Erythroblast (primary cell): ENCODE results near the gene TEAD2.
A peak's percentile ranks its signal among the peaks of the same experiment; 100 is the strongest.
"Not testable (repeated sequence)": the region's sequence is repeated elsewhere in the genome, so short reads cannot be mapped to it uniquely, and the experiment has no call there.

ENCODE experiments used
- DNase-seq, 2 experiments: peaks; one replicate each; lab custom pipeline; 2025; lab: John Stamatoyannopoulos, UW
- GATA1 ChIP-seq: IDR thresholded peaks from 2 replicates; pipeline ENCODE4 v1.6.1; 2011; ENCODE audit warnings: low read depth, mild to moderate bottlenecking, control low read depth, low read length, moderate library complexity
- POLR2A ChIP-seq: IDR thresholded peaks from 2 replicates; pipeline ENCODE4 v1.6.1; 2011; ENCODE audit warnings: mild to moderate bottlenecking, low read length

Gene TEAD2

GRCh38 chr19:49336482-49337266, 25.5 kb downstream of the TEAD2 start:
- DNase-seq: no peak
- TF ChIP-seq POLR2A: no peak
- TF ChIP-seq GATA1: no peak

- DNase-seq: no peak
- TF ChIP-seq POLR2A (no peak), GATA1 (no peak)
Measured at GRCh38 chr19:49335784-49336481, 26.3 kb downstream of the TEAD2 start.

GRCh38 chr19:49335071-49335783, 27.0 kb downstream of the TEAD2 start, which contains the start of gene CD37:
Gene CD37, plus strand, starts transcription at chr19:49335406. Its CDS starts 135 bp downstream, at chr19:49335541.
- DNase-seq: no peak

GRCh38 chr19:49333811-49334288, 28.4 kb downstream of the TEAD2 start:
- TF ChIP-seq GATA1 (no peak), POLR2A (no peak)
- no peak for DNase-seq

More at GRCh38 chr19:49335071-49335783, 27.0 kb downstream of the TEAD2 start, which contains the start of gene CD37:
- TF ChIP-seq GATA1: no peak
- TF ChIP-seq POLR2A: peak; percentile 65

- no peak for DNase-seq
- TF ChIP-seq GATA1 (no peak), POLR2A (no peak)
Measured at GRCh38 chr19:49333418-49333805, 28.8 kb downstream of the TEAD2 start.

- not testable (repeated sequence) for DNase-seq
Measured at GRCh38 chr19:49332691-49333417, 29.4 kb downstream of the TEAD2 start.

GRCh38 chr19:49331616-49332055, 30.6 kb downstream of the TEAD2 start:
- DNase-seq: peak in 1 of 2 experiments; percentile 31
- TF ChIP-seq POLR2A (no peak), GATA1 (no peak)

GRCh38 chr19:49331187-49331586, 31.0 kb downstream of the TEAD2 start:
- DNase-seq: not testable (repeated sequence)

- no peak for TF ChIP-seq POLR2A
- no peak for TF ChIP-seq GATA1
- DNase-seq: no peak
Measured at GRCh38 chr19:49328741-49329140, 33.5 kb downstream of the TEAD2 start.

GRCh38 chr19:49327878-49328544, 34.2 kb downstream of the TEAD2 start:
- DNase-seq: peak in 1 of 2 experiments; percentile 57
- no peak for TF ChIP-seq GATA1
- no peak for TF ChIP-seq POLR2A

GRCh38 chr19:49326165-49326704, 36.0 kb downstream of the TEAD2 start:
- no peak for TF ChIP-seq GATA1
- TF ChIP-seq POLR2A: no peak
- no peak for DNase-seq

- DNase-seq: not testable (repeated sequence)
Measured at GRCh38 chr19:49325756-49326155, 36.5 kb downstream of the TEAD2 start.
